Measurements from ENCODE around the gene NMT1. TPM values are rescaled to one million over a fixed set of nuclear protein-coding genes. Genes with fewer than 3 reads are reported as not detected.
A peak's percentile ranks its signal among the peaks of the same experiment; 100 is the strongest.

The NMT1 gene
- total and polyA plus RNA-seq, 2 of the 13 experiments (the other 11 are each of a cell fraction or from before 2014, with no cell fraction given), result 75.7 to 142 TPM

DNA sequence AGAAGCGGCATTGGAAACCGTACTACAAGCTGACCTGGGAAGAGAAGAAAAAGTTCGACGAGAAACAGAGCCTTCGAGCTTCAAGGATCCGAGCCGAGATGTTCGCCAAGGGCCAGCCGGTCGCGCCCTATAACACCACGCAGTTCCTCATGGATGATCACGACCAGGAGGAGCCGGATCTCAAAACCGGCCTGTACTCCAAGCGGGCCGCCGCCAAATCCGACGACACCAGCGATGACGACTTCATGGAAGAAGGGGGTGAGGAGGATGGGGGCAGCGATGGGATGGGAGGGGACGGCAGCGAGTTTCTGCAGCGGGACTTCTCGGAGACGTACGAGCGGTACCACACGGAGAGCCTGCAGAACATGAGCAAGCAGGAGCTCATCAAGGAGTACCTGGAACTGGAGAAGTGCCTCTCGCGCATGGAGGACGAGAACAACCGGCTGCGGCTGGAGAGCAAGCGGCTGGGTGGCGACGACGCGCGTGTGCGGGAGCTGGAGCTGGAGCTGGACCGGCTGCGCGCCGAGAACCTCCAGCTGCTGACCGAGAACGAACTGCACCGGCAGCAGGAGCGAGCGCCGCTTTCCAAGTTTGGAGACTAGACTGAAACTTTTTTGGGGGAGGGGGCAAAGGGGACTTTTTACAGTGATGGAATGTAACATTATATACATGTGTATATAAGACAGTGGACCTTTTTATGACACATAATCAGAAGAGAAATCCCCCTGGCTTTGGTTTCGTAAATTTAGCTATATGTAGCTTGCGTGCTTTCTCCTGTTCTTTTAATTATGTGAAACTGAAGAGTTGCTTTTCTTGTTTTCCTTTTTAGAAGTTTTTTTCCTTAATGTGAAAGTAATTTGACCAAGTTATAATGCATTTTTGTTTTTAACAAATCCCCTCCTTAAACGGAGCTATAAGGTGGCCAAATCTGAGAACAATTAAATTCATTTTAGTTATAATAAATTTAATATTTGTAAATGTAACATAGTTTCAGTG is 88.8 kb downstream of the NMT1 start (continued):
- TF ChIP-seq, protein P1, sequence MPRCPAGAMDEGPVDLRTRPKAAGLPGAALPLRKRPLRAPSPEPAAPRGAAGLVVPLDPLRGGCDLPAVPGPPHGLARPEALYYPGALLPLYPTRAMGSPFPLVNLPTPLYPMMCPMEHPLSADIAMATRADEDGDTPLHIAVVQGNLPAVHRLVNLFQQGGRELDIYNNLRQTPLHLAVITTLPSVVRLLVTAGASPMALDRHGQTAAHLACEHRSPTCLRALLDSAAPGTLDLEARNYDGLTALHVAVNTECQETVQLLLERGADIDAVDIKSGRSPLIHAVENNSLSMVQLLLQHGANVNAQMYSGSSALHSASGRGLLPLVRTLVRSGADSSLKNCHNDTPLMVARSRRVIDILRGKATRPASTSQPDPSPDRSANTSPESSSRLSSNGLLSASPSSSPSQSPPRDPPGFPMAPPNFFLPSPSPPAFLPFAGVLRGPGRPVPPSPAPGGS (CRISPR knock-in tag; IDR thresholded peaks at IDR 0.05), result peak; percentile 52; the same call in 1 of the 2 replicates
- TF ChIP-seq GATAD1 (CRISPR knock-in tag; IDR thresholded peaks at IDR 0.05), result peak; percentile 47; the same call in 1 of the 2 replicates
- TF ChIP-seq RXRB (CRISPR knock-in tag; IDR thresholded peaks at IDR 0.05; ENCODE audit: borderline replicate concordance), result peak; percentile 33; the same call in 1 of the 2 replicates
- TF ChIP-seq REPIN1 (CRISPR knock-in tag; IDR thresholded peaks at IDR 0.05; ENCODE audit: borderline replicate concordance, low read depth), result peak; percentile 36; the same call in 1 of the 2 replicates
- 0 out of 2 replicates have a peak, but pooled peaks have one; percentile 56 for TF ChIP-seq AKAP8 (CRISPR knock-in tag; IDR thresholded peaks at IDR 0.05)
- no peak for TF ChIP-seq JUNB (CRISPR knock-in tag; IDR thresholded peaks at IDR 0.05; ENCODE audit: borderline replicate concordance)
- TF ChIP-seq ZNF136 (CRISPR knock-in tag; IDR thresholded peaks at IDR 0.05; ENCODE audit: low read depth), result peak; percentile 60; the same call in 1 of the 2 replicates
- 0 out of 2 replicates have a peak, but pooled peaks have one; percentile 36 for TF ChIP-seq ZNF547 (CRISPR knock-in tag; IDR thresholded peaks at IDR 0.05)
- TF ChIP-seq SOX6 (IDR thresholded peaks at IDR 0.05), result no peak
- 0 out of 2 replicates have a peak, but pooled peaks have one; percentile 24 for TF ChIP-seq SOX6 (CRISPR knock-in tag; IDR thresholded peaks at IDR 0.05)
- TF ChIP-seq, protein P2, sequence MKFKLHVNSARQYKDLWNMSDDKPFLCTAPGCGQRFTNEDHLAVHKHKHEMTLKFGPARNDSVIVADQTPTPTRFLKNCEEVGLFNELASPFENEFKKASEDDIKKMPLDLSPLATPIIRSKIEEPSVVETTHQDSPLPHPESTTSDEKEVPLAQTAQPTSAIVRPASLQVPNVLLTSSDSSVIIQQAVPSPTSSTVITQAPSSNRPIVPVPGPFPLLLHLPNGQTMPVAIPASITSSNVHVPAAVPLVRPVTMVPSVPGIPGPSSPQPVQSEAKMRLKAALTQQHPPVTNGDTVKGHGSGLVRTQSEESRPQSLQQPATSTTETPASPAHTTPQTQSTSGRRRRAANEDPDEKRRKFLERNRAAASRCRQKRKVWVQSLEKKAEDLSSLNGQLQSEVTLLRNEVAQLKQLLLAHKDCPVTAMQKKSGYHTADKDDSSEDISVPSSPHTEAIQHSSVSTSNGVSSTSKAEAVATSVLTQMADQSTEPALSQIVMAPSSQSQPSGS (CRISPR knock-in tag; IDR thresholded peaks at IDR 0.05), result 0 out of 2 replicates have a peak, but pooled peaks have one; percentile 39
- TF ChIP-seq, protein P3, sequence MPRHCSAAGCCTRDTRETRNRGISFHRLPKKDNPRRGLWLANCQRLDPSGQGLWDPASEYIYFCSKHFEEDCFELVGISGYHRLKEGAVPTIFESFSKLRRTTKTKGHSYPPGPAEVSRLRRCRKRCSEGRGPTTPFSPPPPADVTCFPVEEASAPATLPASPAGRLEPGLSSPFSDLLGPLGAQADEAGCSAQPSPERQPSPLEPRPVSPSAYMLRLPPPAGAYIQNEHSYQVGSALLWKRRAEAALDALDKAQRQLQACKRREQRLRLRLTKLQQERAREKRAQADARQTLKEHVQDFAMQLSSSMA (CRISPR knock-in tag; IDR thresholded peaks at IDR 0.05), result no peak
- no peak for TF ChIP-seq HOXA7 (CRISPR knock-in tag; IDR thresholded peaks at IDR 0.05)
- TF ChIP-seq HHEX (CRISPR knock-in tag; IDR thresholded peaks at IDR 0.05), result 0 out of 2 replicates have a peak, but pooled peaks have one; percentile 11
- TF ChIP-seq, protein P4, sequence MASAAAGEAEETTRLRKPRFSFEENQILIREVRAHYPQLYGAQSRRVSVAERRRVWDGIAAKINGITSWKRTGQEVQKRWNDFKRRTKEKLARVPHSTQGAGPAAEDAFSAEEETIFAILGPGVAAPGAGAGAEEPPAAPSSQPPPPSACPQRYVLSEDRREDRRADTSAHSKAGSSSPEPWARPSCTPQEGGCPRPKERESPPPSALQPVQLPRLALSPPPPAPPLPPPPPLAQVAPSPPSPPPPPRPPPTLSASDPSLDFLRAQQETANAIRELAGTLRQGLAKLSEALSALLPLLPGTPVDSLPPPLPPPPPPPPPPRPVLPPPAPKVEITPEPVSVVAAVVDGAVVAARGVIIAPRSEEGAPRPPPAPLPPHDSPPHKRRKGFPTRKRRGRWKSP (CRISPR knock-in tag; IDR thresholded peaks at IDR 0.05), result 0 out of 2 replicates have a peak, but pooled peaks have one; percentile 29
- peak; percentile 64; the same call in 1 of the 2 replicates for TF ChIP-seq TMF1 (CRISPR knock-in tag; IDR thresholded peaks at IDR 0.05; ENCODE audit: low read depth)
- TF ChIP-seq, protein P5, sequence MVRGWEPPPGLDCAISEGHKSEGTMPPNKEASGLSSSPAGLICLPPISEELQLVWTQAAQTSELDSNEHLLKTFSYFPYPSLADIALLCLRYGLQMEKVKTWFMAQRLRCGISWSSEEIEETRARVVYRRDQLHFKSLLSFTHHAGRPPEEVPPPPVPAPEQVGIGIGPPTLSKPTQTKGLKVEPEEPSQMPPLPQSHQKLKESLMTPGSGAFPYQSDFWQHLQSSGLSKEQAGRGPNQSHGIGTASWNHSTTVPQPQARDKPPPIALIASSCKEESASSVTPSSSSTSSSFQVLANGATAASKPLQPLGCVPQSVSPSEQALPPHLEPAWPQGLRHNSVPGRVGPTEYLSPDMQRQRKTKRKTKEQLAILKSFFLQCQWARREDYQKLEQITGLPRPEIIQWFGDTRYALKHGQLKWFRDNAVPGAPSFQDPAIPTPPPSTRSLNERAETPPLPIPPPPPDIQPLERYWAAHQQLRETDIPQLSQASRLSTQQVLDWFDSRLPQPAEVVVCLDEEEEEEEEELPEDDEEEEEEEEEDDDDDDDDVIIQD (CRISPR knock-in tag; IDR thresholded peaks at IDR 0.05; ENCODE audit: low read depth), result no peak
- TF ChIP-seq REL (CRISPR knock-in tag; conservative IDR thresholded peaks at IDR 0.05), result 0 out of 2 replicates have a peak, but pooled peaks have one; percentile 46

Measured in HepG2 (cell line).